ENCODE results near the gene STRIP1.

STRIP1 gene

GRCh38 chr1:110098222-110099026, 64.0 kb downstream of the STRIP1 start:
- no peak for DNase-seq (ENCODE audit: low read depth)

- no peak for DNase-seq (ENCODE audit: low read depth)
Observed at GRCh38 chr1:110100335-110100734, 65.9 kb downstream of the STRIP1 start.

- DNase-seq (ENCODE audit: low read depth), result no peak
Observed at GRCh38 chr1:110102081-110102480, 67.7 kb downstream of the STRIP1 start.
